Astrocyte of the hippocampus (primary cell): ENCODE data around the gene FBXO42.

ENCODE experiments used
- DNase-seq: peaks from one replicate; pipeline ENCODE4 v3.0.0; 2011; ENCODE audit warnings: low read depth, low spot score

Gene FBXO42

DNA sequence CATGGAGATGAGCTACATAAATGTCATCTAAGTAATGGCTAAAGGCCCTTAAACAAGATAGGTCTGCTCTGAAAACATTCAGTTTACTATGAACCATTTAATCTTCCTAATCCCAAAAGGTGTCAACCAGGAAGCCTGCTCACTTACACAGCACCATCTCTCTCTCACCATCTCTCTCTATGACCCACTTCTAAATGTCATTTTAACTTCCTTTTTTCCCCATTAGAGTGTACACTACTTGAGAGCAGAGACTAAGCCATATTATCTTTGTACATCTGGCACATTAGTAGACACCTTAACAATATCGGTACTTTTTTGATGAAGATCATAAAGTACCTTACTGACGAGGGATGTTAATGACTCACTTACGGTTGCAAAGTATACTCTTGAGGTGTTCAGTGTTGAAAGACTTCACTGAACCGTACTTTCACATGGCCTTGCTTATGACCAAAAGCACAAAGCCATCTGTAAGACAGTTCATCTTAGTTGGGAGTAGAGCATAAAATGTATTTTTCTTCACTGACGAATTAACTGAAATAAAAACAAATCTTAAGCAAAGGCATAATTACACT lies 25.4 kb downstream of the FBXO42 start:
- DNase-seq: no peak

DNA sequence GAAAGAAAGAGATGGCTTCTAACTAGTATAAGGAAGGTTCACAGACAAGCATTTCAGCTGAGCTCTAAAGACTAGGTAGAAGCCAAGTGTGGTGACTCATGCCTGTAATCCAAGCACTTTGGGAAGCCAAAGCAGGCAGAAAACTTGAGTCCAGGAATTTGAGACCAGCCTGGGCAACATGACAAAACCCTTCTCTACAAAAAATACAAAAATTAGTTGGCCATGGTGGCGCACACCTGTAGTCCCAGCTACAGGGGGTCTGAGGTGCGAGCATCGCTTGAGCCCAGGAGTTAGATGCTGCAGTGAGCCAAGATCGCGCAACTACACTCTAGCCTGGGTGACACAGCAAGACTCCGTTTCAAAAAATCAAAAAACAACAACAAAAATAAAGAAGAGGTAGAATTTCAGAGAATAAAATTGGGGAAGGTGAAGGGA lies 27.8 kb downstream of the FBXO42 start:
- DNase-seq: peak; percentile 88

DNA sequence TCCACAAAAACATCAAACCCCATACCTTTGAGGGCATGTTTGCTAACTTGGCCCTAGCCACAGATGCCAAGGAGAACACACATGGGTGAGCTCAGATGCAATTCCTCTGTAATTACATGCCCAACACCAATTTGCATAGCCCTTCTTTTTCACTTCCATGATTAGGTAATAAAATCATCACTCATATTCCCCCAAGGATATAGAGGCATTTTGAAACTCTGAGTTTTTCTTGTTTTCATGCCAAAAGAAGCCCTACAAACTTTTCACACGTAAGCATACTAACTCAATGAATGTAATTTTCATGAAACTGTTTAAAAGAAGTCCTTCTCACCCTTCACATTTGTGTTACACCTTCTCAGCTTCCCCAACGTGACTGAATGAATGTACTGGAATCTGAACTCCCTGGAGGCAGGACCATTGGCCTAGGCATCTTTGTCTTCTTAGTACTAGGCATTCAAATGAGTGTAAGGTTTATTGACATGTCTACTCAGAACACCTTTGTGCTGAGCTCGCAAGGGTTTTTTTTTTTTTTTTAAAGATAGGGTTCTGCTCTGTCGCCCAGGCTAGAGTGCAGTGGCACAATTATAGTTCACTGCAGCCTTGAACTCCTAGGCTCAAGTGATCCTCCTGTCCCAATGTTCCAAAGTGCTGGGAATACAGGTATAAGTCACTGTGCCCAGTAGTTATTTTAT lies 31.0 kb downstream of the FBXO42 start:
- DNase-seq: peak; percentile 16

DNA sequence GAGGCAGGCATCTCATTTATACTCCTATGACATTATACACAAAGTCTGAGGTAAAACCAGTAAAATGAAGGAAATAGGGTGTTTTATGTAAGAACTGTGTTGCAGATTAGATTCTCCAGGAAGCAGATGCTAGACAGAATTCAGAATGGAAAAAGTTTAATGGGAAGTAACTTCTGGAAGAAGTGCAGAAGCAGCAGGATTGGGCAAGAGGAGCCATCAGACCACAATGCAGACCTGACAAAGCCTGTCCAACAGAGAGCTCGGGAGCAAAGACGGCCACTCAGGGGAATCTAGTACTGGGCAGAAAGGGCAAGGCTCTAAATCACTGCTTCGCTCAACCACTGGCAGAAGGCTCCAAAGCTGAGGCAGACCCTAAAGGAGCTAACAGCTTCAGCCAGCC lies 33.7 kb downstream of the FBXO42 start:
- DNase-seq: no peak

DNA sequence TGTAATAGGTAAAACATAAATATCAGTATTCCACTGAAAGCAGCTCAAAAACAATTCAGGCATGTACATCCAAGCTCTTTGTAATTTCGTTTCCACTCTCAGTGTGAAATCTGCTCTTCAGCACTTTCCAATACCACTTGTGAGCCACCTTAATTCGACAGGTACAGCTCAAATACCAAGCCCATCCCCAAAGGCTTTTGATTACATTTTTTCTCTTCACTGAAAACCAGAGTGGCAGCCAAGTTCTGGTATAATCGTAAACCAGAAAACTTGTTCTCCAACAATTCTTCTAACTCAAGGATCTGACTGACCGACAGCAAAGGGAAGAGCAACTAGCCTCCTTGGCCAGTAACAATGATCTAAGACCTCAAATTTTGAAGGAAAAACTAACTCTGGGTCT lies 36.8 kb downstream of the FBXO42 start:
- no peak for DNase-seq

DNA sequence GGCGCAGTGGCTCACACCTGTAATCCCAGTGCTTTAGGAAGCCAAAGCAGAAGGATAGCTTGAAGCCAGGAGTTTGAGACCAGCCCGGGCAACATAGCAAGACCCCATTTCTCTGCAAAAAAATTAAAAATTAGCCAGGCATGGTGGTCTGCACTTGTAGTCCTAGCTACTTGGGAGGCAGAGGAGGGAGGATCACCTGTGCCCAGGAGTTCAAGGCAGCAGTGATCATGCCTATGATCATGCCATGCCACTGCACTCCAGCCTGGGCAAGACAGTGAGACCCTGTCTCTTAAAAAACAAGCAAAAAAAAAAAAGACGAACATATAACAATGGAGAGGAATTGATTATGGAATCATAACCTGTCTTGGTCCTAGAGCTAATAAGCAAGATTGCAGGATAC lies 45.1 kb downstream of the FBXO42 start:
- DNase-seq: no peak

DNA sequence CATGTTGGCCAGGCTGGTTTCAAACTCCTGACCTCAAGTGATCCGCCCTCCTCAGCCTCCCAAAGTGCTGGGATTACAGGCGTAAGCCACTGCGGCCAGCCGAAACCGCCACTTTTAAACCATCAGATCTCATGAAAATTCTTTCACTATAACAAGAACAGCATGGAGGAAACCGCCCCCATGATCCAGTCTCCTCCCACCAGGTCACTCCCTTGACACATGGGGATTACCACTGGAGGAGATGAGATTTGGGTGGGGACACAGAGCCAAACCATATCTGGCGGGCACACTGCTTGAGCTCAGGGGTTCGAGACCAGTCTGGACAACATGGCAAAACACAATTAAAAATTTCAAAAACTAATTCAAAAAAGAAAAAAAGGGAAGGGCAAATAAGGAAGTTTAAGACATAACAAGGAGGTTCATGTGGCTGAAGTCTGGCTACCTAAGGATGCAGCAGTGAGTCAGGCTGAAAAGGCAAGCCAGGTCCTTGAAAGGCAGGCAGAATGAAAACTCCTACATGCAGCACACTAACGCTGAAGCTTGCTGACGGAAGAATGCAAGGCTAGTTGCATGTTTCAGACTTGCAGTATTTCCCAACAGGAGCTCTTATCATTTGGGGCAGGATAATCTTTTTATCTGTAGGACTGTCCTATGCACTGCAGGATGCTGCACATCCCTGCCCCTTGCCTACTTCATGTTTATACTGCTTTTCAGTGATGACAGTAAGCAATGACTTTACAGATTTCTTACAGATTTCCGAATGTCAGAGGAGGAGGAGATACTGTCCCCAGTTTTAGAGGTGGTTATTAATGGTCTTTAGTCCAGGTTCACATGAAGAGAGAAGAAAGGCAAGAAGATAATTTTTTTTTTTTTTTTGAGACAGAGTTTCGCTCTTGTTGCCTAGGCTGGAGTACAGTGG lies 49.3 kb downstream of the FBXO42 start:
- no peak for DNase-seq

DNA sequence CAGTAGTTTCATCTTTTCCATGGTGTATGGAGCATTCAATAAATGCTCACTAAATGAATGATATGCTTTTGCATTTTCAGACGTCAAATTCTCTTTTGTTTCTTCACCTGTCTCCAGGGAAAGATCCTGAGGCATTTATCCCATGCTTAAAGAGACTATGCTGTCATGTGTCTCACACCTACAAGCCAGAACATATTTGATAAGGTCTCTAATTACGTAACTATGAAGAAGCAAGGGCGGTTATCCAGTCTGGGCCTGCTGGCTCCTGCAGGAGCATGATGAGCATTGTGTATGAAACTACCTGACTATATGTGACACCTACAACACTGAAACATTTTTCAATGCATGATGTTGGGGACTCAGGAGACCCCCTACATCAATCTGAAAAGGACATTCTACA lies 51.8 kb downstream of the FBXO42 start:
- no peak for DNase-seq

DNA sequence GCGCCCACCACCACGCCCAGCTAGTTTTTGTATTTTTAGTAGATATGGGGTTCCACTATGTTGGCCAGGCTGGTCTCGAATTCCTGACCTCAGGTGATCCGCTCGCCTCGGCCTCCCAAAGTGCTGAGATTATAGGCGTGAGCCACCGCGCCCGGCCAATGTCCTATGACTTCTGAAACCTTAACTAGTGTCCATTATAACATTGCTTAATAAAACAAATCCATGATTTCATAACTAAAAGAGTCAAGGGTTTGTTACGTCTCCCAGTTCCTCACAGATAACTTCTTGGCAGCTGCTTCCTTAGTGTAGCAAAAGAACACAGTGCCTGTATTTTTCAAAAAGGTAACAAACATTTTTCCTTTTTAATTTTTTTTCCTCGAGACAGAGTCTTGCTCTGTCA lies 53.6 kb downstream of the FBXO42 start:
- DNase-seq: no peak

DNA sequence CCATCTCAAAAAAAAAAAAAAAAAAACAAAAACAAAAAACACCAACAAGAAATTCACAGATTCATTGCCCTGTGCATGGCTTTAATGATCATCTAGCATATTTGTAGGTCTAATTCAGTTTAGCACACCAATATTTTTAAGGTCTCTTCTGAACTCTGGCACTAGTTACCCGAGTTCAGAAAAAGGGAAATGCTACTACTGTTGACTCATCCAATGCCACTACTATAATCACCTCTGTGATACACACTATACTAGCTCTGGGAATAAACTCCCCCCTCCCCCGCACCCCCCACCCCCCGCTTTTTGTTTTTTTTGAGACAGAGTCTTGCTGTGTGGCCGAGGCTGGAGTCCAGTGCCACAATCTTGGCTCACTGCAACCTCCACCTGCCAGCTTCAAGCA lies 55.6 kb downstream of the FBXO42 start:
- DNase-seq: no peak

DNA sequence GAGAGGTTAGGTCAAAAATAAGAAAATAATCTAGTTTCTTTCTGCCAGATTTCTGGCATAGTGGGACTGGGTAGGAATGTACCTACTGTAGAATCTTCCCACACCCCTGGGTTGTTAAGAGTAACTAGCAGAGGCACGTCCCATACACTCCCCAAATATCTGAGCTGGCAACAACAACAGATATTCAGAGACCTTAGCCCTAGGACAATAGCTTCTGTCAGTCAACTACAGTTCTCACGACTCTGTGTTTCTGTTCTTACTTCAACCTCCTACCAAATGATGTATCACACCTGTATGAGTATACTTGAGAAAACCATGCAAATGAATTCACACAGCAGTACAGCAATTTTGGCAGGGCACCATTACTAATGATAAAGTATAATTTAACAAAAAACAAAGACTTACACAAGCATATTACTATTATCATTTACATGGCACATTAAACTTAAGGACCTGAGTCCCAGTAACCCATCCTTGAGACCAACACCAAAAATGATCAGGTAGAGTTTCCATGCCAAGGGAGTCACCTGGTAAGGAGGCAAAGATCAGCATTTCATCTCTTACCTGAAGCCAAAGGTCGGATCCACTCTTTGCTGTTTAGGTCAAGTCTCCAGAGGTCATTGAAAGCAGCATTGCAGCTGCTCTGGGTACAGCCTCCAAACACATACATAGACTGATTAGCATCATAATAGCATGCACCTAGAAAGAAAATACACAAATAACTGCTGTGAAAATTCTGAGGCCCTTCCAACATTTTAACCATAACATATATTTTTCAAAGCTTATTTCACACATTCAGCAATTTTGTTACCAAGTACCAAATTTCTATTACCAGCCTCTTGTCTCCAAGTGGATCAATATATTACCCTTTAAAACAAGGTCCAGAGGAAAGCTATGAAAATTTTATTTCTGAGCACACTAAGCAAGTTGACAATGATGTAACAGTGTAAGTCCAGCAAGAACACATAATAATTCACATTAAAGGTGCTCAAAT lies 57.8 kb downstream of the FBXO42 start:
- no peak for DNase-seq

DNA sequence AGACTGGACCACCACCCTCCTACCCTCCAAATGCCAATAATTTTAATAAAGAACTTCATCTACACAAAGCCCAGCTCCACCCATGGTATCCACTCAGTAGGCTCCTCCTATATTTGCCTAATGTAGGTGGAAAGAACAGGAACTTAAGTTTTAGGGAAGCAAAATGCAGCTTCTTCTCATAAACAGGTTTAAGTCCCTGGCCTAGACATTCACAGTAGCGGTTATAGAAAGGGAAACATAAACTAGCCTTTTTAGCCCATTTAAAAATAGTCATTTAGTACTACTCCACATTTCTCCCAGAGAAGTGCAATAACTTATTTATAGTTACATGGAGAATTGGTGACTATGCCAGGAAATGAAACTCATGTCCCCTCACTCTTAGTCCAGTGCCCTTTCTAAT lies 58.7 kb downstream of the FBXO42 start:
- no peak for DNase-seq

DNA sequence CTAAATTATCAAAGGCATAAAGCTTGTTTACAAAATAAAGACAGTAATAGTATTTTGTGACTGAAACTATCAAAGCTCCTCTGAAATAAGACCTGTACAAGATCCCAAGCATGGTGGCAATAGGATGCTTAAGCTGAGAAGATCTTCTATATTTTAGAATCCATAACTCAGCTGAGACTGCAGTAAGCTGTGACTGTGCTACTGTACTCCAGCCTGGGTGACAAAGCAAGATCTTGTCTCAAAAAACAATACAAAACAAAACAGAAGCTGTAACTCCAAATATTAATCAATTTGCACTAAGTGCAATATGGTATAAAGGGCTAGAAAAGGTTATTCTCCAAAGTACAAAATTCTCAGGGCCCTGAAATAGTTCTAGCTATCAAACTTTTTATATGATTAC lies 59.5 kb downstream of the FBXO42 start:
- no peak for DNase-seq

DNA sequence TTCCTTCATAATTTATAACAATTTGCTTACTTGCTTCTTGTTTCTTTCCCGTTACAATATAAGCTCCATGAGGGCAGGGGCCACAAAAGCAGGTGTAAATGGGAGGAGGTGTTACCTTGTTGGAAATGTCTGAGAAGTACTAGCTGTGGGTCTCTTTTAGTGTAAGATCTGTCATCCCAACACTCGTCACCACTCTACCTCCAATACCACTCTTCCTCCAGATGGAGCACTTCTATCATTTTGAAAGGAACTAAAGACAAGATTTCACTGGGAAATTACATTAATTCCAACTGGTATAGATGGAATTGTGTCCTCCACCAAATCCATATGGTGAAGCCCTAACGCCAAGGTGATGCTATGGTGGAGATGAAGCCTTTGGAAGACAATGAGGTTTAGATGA lies 62.3 kb downstream of the FBXO42 start:
- no peak for DNase-seq

DNA sequence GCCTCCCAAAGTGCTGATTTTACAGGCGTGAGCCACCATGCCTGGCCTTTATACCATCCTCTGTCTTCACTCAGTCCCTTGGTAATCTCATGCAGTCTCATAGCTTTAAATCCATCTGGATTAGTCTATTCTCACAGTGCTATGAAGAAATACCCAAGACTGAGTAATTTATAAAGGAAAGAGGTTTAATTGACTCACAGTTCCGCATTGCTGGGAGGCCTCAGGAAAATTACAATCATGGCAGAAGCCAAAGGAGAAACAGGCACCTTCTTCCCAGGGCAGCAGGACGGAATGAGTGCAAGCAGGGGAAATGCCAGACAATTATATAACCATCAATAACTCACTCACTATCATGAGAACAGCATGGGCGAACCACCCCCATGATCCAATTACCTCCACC lies 66.2 kb downstream of the FBXO42 start:
- no peak for DNase-seq

DNA sequence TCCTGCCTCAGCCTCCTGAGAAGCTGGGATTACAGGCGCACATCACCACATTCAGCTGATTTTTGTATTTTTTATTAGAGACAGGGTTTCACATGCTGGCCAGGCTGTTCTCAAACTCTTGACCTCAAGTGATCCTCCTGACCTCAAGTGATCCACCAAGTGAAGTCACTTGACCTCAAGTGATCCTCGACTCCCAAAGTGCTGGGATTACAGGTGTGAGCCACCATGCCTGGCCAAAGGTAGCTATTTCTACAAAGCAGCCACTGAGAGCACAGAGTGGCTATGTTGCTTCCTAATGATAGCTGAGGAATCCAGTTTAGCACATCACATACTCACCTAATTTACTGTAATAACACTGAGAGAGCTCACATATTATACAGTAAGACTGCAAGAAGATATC lies 70.5 kb downstream of the FBXO42 start:
- DNase-seq: no peak

DNA sequence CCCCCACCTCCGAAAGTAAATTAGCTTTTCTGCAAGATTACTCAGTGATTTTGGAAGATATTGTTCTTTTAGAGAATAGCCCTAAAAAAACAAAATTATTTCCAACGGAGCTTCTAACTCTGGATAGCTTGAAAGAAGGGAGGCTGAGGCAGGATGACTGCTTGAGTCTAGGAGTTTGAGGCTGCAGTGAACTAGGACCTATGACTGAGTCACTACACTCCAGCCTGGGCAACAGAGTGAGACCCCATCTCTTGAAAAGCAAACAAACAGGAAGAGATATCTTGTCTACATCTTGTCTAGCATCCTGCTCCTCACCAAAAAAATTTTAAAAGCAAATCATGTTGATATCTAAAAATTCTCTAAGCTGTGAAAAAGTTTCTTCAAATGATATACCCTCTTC lies 73.1 kb downstream of the FBXO42 start:
- DNase-seq: no peak

DNA sequence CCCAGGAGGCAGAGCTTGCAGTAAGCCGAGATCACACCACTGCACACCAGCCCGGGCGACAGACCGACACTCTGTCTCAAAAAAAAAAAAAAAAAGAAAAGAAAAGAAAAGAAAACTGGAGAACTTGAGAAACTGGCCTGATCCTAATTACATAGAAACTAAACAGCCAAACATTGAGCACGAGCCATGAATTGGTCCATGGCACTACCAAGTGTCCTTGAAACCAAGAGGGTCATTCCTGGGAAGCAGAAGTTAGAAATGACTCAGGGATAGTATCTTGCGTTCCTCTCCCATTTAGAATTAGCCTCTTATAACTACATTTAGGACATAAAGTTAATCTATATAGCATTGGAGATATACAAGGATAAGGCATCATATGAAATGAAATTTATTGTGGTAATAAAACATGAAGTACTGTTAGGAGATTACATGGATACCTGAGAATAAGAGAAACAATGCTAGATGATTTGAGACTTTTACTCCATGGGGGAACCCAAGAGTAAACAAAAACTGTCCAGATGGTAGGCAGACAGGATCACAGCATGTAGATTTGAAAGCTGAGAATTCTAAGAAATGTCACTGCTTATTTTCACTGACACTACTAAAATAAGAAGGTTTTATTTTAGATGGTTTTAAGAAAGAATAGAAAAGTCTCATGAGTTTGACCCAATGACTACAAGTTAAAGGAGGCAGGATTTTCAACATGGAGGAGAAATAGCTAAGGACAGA lies 75.8 kb downstream of the FBXO42 start:
- no peak for DNase-seq

DNA sequence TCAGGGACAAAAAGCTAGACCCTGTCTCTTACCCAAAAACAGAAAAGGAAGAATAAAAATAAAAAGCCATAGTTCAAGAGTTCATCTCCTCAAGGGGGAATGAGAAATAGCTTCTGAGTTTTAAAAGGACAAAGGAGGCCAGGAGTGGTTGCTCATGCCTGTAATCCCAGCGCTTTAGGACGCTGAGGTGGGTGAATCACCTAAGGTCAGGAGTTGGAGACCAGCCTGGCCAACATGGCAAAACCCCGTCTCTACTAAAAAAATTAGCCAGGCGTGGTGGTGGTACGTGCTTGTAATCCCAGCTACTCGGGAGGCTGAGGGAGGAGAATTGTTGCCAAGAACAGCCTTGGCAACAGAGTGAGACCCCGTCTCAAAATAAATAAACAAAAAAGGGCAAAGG lies 76.7 kb downstream of the FBXO42 start:
- peak; percentile 23 for DNase-seq

DNA sequence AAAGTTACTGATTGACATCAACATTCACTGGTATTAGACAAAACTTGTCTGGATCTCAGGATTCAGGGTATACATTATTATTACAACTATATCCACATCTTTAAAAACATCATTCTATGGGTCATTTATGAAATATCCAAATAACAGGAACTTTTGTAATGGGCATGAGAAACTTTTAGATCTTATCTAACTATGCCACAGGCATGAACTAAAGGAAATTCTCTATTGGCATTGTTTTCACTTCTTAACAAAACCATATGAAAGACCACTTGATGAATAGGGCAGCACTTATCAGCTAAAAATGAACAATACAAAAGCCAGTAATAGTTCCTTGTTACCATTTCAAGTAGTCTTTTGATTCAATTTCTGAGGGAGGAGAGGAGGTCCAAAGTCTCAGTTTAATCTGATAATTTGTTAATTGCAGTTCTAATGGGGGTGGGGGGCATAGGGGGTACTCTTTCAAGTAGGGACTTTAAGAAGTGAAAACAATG lies 84.5 kb downstream of the FBXO42 start:
- DNase-seq: no peak
